GM21786 (cell line): ENCODE results near the gene IGSF9B.
A peak's percentile ranks its signal among the peaks of the same experiment; 100 is the strongest.

ENCODE experiments used
- ATAC-seq: cut with Tn5 transposase; IDR thresholded peaks from one replicate; pipeline ENCODE4 v1.9.1; 2021; ENCODE audit not compliant: unreplicated experiment

The IGSF9B gene

DNA sequence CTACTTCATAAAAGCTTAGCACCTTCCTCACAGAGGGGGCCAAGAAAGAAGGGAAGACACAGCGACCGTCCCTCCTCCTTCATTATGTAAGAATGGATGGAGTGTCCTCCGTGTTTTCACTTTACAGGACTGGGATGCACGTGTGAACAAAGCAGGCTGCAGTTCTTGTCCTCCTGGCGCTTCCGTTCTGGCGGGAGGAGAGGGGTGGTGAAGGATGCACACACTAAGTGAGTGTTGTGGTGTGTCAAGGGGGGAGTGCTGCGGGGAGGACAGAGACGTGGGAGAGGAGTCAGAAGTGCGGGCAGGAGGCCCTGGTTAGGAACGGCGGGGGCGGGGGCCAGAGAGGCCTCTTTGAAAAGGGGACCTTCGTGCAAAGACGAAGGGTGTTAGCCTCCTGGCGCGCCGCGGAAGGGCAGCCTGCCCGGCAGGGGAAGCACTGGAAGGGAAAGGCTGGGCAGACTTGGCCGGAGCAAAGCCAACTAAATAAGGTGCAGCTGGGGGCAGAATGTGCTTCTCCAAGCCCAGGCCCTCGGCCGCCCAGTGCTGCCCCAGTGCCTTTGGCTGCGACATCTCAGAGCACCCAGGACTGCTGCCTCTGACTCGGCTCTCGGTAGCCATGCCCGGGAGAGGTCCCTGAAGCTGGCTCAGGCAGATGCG, 27.0 kb upstream of the IGSF9B start:
- no peak for ATAC-seq

GRCh38 chr11:133982876-133983275, 26.1 kb upstream of the IGSF9B start:
- ATAC-seq = no peak

- ATAC-seq = no peak
These were observed 25.4 kb upstream of the IGSF9B start for GRCh38 chr11:133982151-133982550.

DNA sequence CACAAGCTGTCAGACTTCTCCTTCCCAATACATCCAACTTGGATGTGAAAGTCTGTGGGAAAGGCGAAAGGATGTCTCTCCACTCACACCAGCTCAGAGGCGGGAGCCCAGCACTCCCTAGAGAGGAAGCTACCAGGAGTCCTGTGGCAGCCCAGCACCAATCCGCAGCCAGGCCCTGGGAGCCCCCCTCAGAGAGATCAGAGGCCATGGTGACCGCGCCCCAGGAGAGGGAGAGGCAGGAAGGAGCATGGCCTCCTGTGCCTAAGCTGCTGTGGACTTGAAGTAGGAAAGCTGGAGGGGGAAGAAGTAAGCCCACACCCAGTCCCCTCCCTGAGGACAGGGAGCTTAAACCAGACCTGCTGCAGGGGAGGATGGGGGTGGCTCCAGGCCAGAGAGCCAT, 24.4 kb upstream of the IGSF9B start:
- no peak for ATAC-seq

DNA sequence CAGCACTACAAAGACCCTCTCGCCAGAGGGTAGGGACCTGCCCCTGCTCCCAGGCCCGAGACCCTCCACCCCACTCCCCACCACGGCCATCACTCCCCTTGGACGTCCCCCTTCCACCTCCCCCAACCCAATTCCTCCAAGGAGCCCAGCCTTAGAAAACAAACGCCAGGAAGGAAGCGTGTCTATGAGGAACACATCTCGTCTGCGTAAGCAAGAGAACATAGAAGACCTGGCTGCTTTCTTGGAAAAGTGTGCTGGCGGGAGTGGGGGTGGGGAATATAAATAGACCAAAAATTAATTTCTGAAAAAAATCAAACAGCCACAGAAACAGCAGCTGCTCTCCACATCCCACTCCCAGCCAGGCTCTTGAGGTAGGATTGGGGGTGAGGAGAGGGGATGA, 23.9 kb upstream of the IGSF9B start:
- ATAC-seq = no peak

GRCh38 chr11:133978794-133979193, 22.0 kb upstream of the IGSF9B start:
- ATAC-seq = no peak

- ATAC-seq = peak; percentile 96
These were observed 20.4 kb upstream of the IGSF9B start for GRCh38 chr11:133977067-133977677.

DNA sequence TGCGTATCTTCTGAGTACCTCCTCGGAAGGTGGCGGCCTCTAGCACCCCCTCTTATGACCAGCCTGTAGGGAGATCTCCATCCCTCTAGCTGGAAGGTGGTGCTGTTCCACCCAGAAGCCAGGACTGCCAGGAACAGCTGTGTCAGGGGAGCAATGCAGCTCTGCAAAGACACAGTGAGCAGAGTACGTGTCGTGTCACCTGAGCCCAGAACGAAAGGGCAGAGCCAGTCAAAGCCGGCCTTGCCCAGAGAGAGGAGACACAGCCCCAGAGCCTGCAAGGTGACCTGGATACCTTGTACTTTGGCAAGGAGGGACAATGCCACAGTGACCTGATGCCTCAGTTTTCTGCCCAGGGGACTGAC, 18.7 kb upstream of the IGSF9B start:
- no peak for ATAC-seq

DNA sequence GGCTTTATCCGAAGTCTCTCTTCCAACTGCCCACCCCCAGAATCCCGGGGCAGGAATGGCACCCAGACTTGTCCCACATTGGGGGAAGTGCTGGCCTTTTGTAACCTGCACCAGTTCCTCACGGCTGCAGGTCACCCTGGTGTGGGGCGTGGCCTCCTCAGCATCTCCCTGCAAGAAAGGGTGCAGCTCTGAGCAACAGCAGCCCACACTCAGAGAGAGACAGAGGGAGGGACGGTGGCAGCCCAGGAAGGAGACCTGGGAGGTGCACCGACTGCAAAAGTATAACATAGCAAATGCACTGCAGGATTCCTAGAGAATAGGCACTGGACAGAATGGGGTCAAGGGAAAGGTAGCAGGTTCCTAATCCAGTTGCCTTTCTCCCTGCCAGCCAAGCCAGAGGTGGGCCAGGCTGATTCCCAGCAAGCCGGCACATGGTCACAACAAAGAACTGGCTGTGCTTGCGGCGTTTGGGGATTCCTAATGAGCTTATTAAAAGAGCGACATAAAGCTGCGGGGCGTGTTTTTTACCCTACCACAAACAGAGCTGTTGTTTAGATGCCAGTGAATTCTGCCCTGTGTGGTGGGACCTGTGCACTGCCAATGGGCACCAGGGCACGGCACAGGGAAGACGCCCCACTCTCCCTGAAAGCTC, 18.2 kb upstream of the IGSF9B start:
- no peak for ATAC-seq

DNA sequence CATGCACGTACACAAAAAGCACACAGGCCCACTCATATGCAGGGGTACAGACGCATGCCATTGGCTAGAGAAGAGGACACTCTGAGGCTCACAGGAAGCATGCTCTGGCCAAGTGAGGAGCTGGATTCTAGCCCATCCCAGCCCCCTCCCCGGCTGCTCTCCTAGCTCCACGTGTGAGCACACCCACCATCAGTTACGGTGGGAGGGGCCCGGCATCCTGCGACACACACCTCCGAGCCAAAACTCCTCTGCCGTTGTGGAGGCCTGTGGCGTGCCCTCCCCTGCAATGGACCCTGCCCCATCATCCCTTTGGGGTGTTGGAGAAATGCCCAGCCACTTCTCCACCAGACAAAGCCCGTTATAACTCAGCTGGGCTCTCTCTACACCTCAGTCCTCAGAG, 15.1 kb upstream of the IGSF9B start:
- ATAC-seq = no peak

DNA sequence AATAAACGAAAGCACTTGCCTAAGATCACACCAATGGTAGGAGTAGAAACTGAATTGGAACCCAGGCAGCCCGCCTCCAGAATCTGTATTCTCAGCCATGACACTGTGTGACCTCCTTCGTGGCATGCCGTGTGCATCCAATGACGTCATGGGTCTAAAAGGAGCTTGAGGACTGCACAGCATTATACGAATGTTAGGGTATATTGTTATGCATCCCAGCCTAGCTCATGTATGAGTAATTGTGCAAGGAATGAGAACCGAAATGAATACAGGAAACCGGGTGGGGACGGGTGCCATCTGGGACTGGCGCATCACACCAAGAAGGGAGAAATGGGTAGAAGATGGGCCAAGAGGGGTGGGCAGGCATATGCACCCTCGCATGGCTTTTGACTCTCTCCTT, 12.3 kb upstream of the IGSF9B start:
- ATAC-seq = no peak

- ATAC-seq = no peak
These were observed 11.5 kb upstream of the IGSF9B start for GRCh38 chr11:133968300-133968699.

DNA sequence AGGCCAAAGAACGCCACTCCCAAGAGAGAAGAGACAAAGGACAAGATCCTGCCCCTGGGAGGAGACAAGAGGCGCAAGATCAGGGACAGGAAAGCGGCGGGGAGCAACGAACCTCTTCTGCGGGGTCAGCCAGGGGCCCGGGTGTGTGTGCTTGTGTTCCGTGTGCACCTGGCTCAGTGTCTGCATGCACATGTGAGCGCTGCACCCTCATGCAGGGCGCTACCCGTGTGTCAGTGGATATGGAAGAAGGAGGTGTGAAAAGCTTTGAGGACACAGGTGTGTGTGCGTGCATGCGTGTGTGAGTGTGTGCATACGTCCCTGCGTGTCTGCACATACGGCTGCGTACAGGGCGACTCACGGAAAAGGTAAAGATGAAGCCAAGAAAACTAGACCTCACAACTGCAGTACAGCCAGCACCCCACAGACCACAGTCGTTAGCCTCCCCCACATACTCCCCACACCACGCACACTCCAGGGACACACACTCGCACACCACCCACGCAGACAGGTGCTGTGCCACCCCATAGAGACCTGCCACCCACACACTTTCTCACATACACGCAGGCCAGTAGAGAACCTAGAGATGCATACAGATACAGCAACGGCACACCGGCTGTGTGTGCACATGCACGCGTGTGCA, 11.0 kb upstream of the IGSF9B start:
- no peak for ATAC-seq

- no peak for ATAC-seq
These were observed 10.3 kb upstream of the IGSF9B start for GRCh38 chr11:133966921-133967598.

GRCh38 chr11:133966172-133966651, 9.4 kb upstream of the IGSF9B start:
- no peak for ATAC-seq

- ATAC-seq = no peak
These were observed 8.3 kb upstream of the IGSF9B start for GRCh38 chr11:133965031-133965601.

GRCh38 chr11:133964356-133964755, 7.6 kb upstream of the IGSF9B start:
- no peak for ATAC-seq

DNA sequence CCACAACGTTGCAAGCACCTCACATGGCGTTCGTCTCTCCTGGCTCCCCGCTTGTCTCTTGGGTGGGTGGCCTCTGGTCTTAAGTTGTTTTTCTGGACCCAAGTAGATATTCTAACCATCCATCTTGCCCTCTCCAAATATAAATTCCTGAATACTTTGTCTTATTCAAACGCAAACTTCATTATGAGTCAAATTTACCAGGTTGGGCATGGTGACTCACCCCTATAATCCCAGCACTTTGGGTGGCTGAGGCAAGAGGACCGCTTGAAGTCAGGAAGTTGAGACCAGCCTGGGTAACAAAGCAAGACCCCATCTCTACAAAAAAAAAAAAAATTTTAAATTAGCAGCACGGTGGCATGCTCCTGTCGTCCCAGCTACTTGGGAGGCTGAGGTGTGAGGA, 5.1 kb upstream of the IGSF9B start:
- no peak for ATAC-seq

- ATAC-seq = no peak
These were observed 1.1 kb upstream of the IGSF9B start for GRCh38 chr11:133957900-133958299.

DNA sequence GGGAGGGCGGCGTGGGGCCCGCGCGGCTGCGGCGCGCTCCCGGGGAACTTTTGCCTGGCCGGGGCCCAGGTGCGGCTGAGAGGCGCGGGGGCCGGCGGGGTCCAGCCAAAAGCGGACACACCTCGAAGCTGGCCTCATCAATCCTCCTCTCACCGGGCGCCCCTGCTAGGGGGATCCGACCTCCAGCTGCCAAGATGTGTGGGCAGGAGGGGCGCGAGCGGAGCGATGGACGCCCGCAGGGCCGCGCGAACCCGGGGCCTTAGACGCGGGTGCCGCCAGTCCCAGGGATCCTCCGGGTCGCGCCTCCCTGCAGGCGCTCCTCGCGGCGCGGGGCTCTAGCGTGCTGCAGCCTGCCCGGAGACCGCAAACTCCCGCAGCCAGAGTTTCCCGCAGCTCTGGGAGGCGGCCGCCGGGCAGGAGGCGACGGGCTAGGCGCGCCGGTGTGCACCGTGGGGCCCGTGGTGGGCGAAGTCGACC, 785 bp downstream of the IGSF9B start:
- ATAC-seq = no peak
